Esophagus muscularis mucosa (tissue), 4 donors: Measurements from ENCODE around the gene MAN1A1. TPM values are rescaled to one million over a fixed set of nuclear protein-coding genes. Genes with fewer than 3 reads are reported as not detected.

Experiments
- DNase-seq: peaks from one replicate; pipeline ENCODE4 v3.0.0-alpha.2; 2017; ENCODE audit errors: extremely low spot score
- H3K27ac ChIP-seq, 4 donors: fragments of 200-600 bp; sonication (generic); replicated peaks in 1 of 4; 1 replicate in 3 of 4; 2 replicates in 1 of 4; pipeline ENCODE4 v1.5.1; 2016 to 2019; ENCODE audit warnings: mild to moderate bottlenecking in 1 of 4
- H3K27me3 ChIP-seq, 4 donors: fragments of 200-600 bp; sonication (generic); one replicate each; pipeline versions ENCODE4 v1.5.1 to v1.6.0; 2016 to 2019
- H3K36me3 ChIP-seq, 4 donors: fragments of 200-600 bp; sonication (generic); one replicate each; pipeline ENCODE4 v1.5.1; 2016 to 2019
- H3K4me1 ChIP-seq, 4 donors: fragments of 200-600 bp; sonication (generic); one replicate each; pipeline ENCODE4 v1.5.1; 2016 to 2019
- H3K4me3 ChIP-seq, 4 donors: fragments of 200-600 bp; sonication (generic); 1 replicate in 2 of 4; 2 replicates in 2 of 4; pipeline ENCODE4 v1.5.1; 2016 to 2019; ENCODE audit warnings: mild to moderate bottlenecking in 4 of 4, moderate library complexity in 1 of 4
- H3K9me3 ChIP-seq, 4 donors: fragments of 200-600 bp; sonication (generic); 1 replicate in 3 of 4; 2 replicates in 1 of 4; pipeline ENCODE4 v1.5.1; 2016 to 2019
- CTCF ChIP-seq, 3 experiments: fragments of 200-600 bp in 2 of 3; fragments of 450-650 bp in 1 of 3; sonication (generic) in 2 of 3; IDR thresholded peaks; one replicate each; pipeline ENCODE4 v1.5.1; 2017 to 2019; ENCODE audit warnings: antibody characterized with exemption in 3 of 3, mild to moderate bottlenecking in 2 of 3, moderate library complexity in 1 of 3
- EP300 ChIP-seq: sonication (generic); formaldehyde crosslinking; IDR thresholded peaks from one replicate; pipeline ENCODE4 v1.6.1; 2017; ENCODE audit warnings: antibody characterized with exemption
- POLR2A ChIP-seq: fragments of 450-650 bp; IDR thresholded peaks from one replicate; pipeline ENCODE4 v1.6.1; 2017; ENCODE audit warnings: antibody characterized with exemption, moderate library complexity, mild to moderate bottlenecking, low read depth
- POLR2AphosphoS5 ChIP-seq, 2 donors: sonication (generic); formaldehyde crosslinking; IDR thresholded peaks; one replicate each; pipeline ENCODE4 v1.6.1; 2017; ENCODE audit warnings: antibody characterized with exemption in 2 of 2
- WGBS: methylation state at CpG from one replicate; pipeline ENCODE4 v1.1.5; 2018; 5-methylcytosine and 5-hydroxymethylcytosine counted together
- intact Hi-C: fragments of 100-400 bp; cut with DNase I; formaldehyde crosslinking; loops from one replicate; pipeline ENCODE4 v1.15.1; 2023
- total RNA-seq, 4 donors: library from RNA; depleted of rRNA; stranded (reverse); fragments of >200 nt; gene quantifications; one replicate each; pipeline versions ENCODE4 v1.1.0 to v1.2.1, GENCODE V29; 2016

The MAN1A1 gene
- total RNA-seq, 4 donors from 2014 or later: 79.4 to 125 (median 101) TPM

- TF ChIP-seq EP300 (no peak), POLR2A (no peak)
- peaks cover 0 to 7% (median 4%) of the 10 kb centered on the region in 4 donors for H3K4me1 ChIP-seq
- no peak overlapping the region for H3K27ac ChIP-seq
- 100% methylated on average over 1 of the region's 1 CpG for WGBS
- DNase-seq: no peak
- H3K9me3 ChIP-seq: no peaks in the 10 kb centered on the region
- H3K27me3 ChIP-seq: no peaks in the 10 kb centered on the region
- peaks cover 0 to 61% (median 34%) of the 10 kb centered on the region in 4 donors for H3K36me3 ChIP-seq
- H3K4me3 ChIP-seq: no peak overlapping the region
- intact Hi-C loops: no loop called here
Measured at GRCh38 chr6:119201480-119201879, 148.1 kb downstream of the MAN1A1 start.

GRCh38 chr6:119200512-119201175 lies 148.9 kb downstream of the MAN1A1 start:
- Histone ChIP-seq H3K4me3 (no peak overlapping the region), H3K27ac (no peak overlapping the region), H3K4me1 (peaks cover 0 to 15% (median 8%) of the 10 kb centered on the region in 4 donors), H3K9me3 (no peaks in the 10 kb centered on the region), H3K27me3 (no peaks in the 10 kb centered on the region), H3K36me3 (peaks cover 0 to 64% (median 37%) of the 10 kb centered on the region in 4 donors)
- DNase-seq: no peak
- intact Hi-C loops: no loop called here
- no peak for TF ChIP-seq EP300
- no peak for TF ChIP-seq CTCF (IDR thresholded peaks at IDR 0.05)
- no peak for TF ChIP-seq POLR2AphosphoS5 (IDR thresholded peaks at IDR 0.05)
- 85% methylated on average over 1 of the region's 1 CpG for WGBS

GRCh38 chr6:119197271-119197670 lies 152.3 kb downstream of the MAN1A1 start:
- peaks cover 0 to 59% (median 28%) of the 10 kb centered on the region in 4 donors for H3K36me3 ChIP-seq
- no peaks in the 10 kb centered on the region for H3K9me3 ChIP-seq
- H3K4me1 ChIP-seq: peaks cover 0 to 17% (median 8%) of the 10 kb centered on the region in 4 donors
- H3K27me3 ChIP-seq: no peaks in the 10 kb centered on the region
- DNase-seq: no peak
- H3K4me3 ChIP-seq: no peak overlapping the region
- intact Hi-C loops: no loop called here
- H3K27ac ChIP-seq: no peak overlapping the region
- 95% methylated on average over 5 of the region's 5 CpGs for WGBS
- TF ChIP-seq EP300: no peak
- TF ChIP-seq POLR2AphosphoS5 (IDR thresholded peaks at IDR 0.05): no peak
- TF ChIP-seq CTCF (IDR thresholded peaks at IDR 0.05): no peak
- no peak for TF ChIP-seq POLR2A

GRCh38 chr6:119196715-119197114 lies 152.8 kb downstream of the MAN1A1 start:
- Histone ChIP-seq H3K4me3 (no peak overlapping the region), H3K9me3 (no peaks in the 10 kb centered on the region), H3K4me1 (peaks cover 0 to 17% (median 8%) of the 10 kb centered on the region in 4 donors), H3K27ac (no peak overlapping the region), H3K27me3 (no peaks in the 10 kb centered on the region), H3K36me3 (peaks cover 0 to 59% (median 26%) of the 10 kb centered on the region in 4 donors)
- intact Hi-C loops: no loop called here
- no peak for TF ChIP-seq EP300
- no peak for TF ChIP-seq POLR2AphosphoS5 (IDR thresholded peaks at IDR 0.05)
- TF ChIP-seq CTCF (IDR thresholded peaks at IDR 0.05): no peak
- WGBS: 79% methylated on average over 4 of the region's 4 CpGs
- no peak for DNase-seq

GRCh38 chr6:119195848-119196247 lies 153.7 kb downstream of the MAN1A1 start:
- 45% methylated on average over 5 of the region's 5 CpGs for WGBS
- Histone ChIP-seq H3K36me3 (peaks cover 0 to 54% (median 22%) of the 10 kb centered on the region in 4 donors), H3K9me3 (no peaks in the 10 kb centered on the region), H3K27ac (no peak overlapping the region), H3K4me1 (peaks cover 0 to 17% (median 8%) of the 10 kb centered on the region in 4 donors), H3K27me3 (no peaks in the 10 kb centered on the region), H3K4me3 (no peak overlapping the region)
- no peak for TF ChIP-seq POLR2A
- TF ChIP-seq CTCF (IDR thresholded peaks at IDR 0.05): no peak
- no peak for TF ChIP-seq EP300
- TF ChIP-seq POLR2AphosphoS5 (IDR thresholded peaks at IDR 0.05): no peak
- no peak for DNase-seq
- intact Hi-C loops: no loop called here
